DOHH2 (cell line): Measurements from ENCODE around the gene NFIA.

Source experiments
- CTCF ChIP-seq: fragments of 200-600 bp; sonication (generic); IDR thresholded peaks from one replicate; pipeline ENCODE4 v1.5.1; 2014; ENCODE audit warnings: antibody characterized with exemption, mild to moderate bottlenecking, low read depth, low read length; ENCODE audit not compliant: poor library complexity, severe bottlenecking
- EZH2phosphoT487 ChIP-seq: fragments of 200-600 bp; sonication (generic); IDR thresholded peaks from 2 replicates; pipeline ENCODE4 v1.6.1; 2017; ENCODE audit warnings: borderline replicate concordance, mild to moderate bottlenecking, antibody characterized with exemption, low read length, moderate library complexity, mixed read lengths

- TF ChIP-seq CTCF (no peak), EZH2phosphoT487 (no peak)
These were observed 6.0 kb downstream of the NFIA start for GRCh38 chr1:61088163-61088974.
